ENCODE measurements around the gene ANKRD13A.
A peak's percentile ranks its signal among the peaks of the same experiment; 100 is the strongest.

ANKRD13A gene

GRCh38 chr12:109998904-109999648 is at the start of gene ANKRD13A:
TSS of gene ANKRD13A (plus strand) at chr12:109999430. CDS start at chr12:109999689, 259 bp downstream.
- DNase-seq (ENCODE audit: low read depth) = peak; percentile 89

DNA sequence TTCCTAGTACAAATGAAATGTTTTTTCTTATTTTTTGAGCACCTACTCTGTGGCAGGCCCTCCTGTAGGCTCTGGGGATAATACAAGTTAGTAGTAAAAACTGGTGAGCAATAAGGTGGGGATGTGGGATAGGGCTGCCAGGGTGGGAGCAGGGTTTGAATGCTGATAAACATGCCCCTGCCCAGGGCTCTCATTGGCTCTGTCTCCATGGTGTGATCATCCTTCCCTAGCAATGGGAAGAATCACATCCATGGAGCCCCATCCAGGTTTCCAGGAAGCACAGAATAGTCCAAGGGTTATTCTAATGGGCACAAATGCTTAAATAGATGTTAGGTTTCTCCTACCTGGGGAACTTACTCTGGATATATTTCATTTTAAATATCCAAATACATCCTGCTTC is 48.6 kb upstream of the ANKRD13A start:
- DNase-seq (ENCODE audit: low read depth) = no peak

- peak; percentile 89 for DNase-seq (ENCODE audit: low read depth)
These were observed 48.1 kb upstream of the ANKRD13A start for GRCh38 chr12:109951136-109951535.

DNA sequence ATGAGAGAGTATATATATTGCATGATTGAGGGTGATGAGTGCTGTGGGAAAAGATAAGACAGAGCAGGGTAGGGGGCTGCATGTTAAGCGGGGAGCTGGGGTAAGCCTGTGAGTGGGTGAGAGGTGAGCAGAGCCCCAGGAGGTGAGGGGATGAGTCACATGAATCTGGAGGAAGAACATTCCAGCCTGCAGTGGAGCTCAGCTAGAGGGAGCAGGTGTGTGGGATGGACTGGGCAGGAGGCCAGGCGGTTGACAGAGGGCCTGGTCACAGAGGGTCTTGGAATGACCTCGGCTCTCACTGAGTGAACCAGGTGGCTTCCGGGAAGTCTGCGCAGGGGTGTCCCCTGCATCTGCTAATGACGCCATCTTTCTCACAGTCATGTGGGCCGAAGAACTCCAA is 47.5 kb upstream of the ANKRD13A start:
- peak; percentile 33 for DNase-seq (ENCODE audit: low read depth)

- no peak for DNase-seq (ENCODE audit: low read depth)
These were observed 46.9 kb upstream of the ANKRD13A start for GRCh38 chr12:109952160-109952858.

GRCh38 chr12:109952873-109953272 is 46.4 kb upstream of the ANKRD13A start:
- no peak for DNase-seq (ENCODE audit: low read depth)

GRCh38 chr12:109953656-109954055 is 45.6 kb upstream of the ANKRD13A start:
- no peak for DNase-seq (ENCODE audit: low read depth)

DNA sequence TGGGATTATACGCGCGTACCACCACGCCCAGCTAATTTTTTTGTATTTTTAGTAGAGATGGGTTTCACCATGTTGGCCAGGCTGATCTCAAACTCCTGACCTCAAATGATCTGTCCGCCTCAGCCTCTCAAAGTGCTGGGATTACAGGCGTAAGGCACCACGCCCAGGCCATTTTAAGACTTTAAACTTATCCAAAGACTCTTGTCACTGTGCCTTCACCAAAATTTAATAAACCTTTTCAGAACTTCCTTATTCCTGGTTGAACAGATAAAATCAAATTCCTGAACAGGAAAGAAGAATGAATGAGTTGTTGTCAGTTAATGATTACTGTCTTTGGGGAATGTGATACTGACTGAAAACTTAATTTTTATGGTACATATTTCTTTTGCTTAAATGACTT is 40.9 kb upstream of the ANKRD13A start:
- no peak for DNase-seq (ENCODE audit: low read depth)

- no peak for DNase-seq (ENCODE audit: low read depth)
These were observed 39.7 kb upstream of the ANKRD13A start for GRCh38 chr12:109959411-109960093.

DNA sequence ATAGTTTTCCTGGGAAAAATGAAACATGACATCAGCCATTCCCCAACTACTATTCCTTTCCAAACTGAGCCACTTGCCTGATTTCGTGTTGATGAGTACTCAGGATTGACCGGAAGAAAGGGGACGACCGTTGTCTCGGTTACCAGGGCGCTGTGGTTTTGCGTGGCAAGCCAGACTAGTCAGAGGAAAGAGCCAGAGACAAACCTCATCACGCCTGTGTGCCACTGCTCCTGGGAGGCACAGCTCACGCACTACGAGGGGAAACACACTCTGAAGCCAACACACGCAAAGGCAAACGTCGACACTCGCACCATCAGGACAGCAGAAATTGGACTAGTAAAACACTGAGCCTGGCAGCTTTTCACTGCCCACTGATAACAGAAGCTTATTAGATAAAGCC is 38.0 kb upstream of the ANKRD13A start:
- no peak for DNase-seq (ENCODE audit: low read depth)

- DNase-seq (ENCODE audit: low read depth) = no peak
These were observed 37.6 kb upstream of the ANKRD13A start for GRCh38 chr12:109961612-109962011.

DNA sequence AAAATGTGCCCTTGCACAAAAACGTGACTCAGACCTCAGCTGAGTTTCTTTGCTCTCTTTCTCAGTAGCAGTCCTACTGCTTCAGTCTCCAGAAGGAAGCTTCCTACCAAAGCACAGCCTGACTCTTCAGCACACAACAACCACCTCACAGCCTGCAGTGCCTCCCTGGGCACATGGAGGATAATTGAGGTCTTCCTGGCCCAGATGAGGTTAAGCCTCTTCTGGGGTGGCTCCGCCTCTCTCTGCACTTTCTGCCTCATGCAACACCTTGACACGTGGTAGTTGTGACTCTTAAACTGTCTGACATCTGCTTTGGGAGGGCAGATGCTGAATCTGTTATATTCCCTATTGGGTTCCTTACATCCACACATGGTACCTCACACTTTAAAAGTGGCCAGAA is 36.8 kb upstream of the ANKRD13A start:
- no peak for DNase-seq (ENCODE audit: low read depth)

GRCh38 chr12:109963330-109963729 is 35.9 kb upstream of the ANKRD13A start:
- no peak for DNase-seq (ENCODE audit: low read depth)

- DNase-seq (ENCODE audit: low read depth) = no peak
These were observed 35.3 kb upstream of the ANKRD13A start for GRCh38 chr12:109963743-109964429.

DNA sequence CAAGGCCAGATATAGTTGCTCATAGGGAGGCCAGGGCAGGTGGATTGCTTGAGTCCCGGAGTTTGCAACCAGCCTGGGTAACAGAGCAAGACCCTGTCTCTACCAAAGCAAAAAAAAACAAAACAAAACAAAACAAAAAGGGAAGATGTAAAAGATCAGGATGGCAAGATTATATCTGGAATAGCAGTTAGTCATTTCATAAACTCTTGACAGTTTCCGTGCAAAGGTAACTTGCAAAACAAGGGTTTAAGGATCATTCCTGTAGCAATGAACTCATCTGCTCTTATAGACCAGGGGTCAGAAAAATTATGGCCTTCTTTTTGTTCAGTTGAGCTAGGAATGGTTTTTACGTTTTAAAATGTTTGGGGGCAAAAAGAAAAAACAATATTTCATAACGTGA is 32.7 kb upstream of the ANKRD13A start:
- no peak for DNase-seq (ENCODE audit: low read depth)

GRCh38 chr12:109967383-109968031 is 31.7 kb upstream of the ANKRD13A start:
- no peak for DNase-seq (ENCODE audit: low read depth)

DNA sequence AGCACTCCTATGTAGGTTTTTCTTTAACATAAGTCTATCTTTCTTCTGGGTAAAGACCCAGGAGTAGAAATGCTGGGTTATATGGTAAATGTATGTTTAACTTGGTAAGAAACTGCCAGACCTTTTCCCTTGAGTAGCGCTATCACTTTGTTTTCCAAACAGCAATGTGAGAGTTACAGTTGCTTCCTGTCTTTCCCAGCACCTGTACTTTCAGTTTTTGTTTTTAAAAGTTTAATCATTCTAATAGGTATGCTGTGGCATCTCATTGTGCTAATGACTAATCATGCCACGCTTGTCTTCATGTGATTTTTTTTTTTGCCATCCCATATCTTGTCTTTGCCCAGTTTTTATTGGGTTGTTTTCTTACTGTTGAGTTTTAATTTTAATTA is 31.2 kb upstream of the ANKRD13A start:
- no peak for DNase-seq (ENCODE audit: low read depth)

DNA sequence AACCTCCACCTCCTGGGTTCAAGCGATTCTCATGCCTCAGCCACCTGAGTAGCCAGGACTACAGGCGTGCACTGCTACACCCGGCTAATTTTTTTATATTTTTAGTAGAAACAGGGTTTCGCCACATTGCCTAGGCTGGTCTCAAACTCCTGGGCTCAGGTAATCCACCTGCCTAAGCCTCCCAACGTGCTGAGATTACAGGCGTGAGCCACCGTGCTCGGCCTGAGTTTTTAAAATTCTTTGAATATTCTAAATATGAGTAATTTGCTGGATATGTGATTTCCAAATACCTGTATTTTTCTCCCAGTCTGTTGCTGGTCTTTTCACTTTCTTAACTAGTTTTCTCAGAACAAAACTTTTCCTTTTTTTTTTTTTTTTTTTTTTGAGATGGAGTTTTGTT is 30.4 kb upstream of the ANKRD13A start:
- no peak for DNase-seq (ENCODE audit: low read depth)

- no peak for DNase-seq (ENCODE audit: low read depth)
These were observed 26.4 kb upstream of the ANKRD13A start for GRCh38 chr12:109972821-109973220.

- DNase-seq (ENCODE audit: low read depth) = no peak
These were observed 17.9 kb upstream of the ANKRD13A start for GRCh38 chr12:109981311-109981710.

DNA sequence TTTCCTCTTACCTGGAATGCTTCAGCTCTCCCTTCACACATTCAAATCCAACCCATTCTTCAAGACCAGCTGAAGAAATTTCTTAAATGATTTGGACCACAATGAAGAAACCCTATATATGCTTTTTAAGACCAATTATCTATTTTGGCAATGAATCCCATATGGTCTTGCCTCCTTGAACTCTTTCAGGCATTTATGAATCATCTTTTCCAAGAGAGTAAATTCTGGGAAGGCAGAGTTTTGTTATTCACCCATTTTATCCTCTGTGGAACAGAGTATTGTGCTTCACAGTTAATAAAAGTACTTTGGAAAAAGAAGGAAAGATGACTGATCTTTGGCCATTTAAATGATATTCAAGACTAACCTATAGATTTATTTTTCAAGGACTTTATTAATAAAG is 17.0 kb upstream of the ANKRD13A start:
- DNase-seq (ENCODE audit: low read depth) = no peak
